K562 (cell line): ENCODE measurements around the gene PHYKPL. TPM values are rescaled to one million over a fixed set of nuclear protein-coding genes. Genes with fewer than 3 reads are reported as not detected.

Experiments used
- CEBPB ChIP-seq: fragments of 450-650 bp; IDR thresholded peaks from 2 replicates; pipeline ENCODE4 v1.6.1; 2016; ENCODE audit warnings: missing genetic modification characterization, missing compliant biosample characterization
- DEAF1 ChIP-seq: fragments of 450-650 bp; formaldehyde crosslinking; IDR thresholded peaks from 2 replicates; pipeline ENCODE4 v1.4.0; 2020; ENCODE audit warnings: mild to moderate bottlenecking, moderate library complexity
- FOXJ3 ChIP-seq: sonication (generic); formaldehyde crosslinking; IDR thresholded peaks from 2 replicates; pipeline ENCODE4 v1.4.0; 2020; ENCODE audit warnings: mild to moderate bottlenecking, missing genetic modification reagents
- HINFP ChIP-seq: fragments of 450-650 bp; conservative IDR thresholded peaks from 2 replicates; pipeline ENCODE4 v1.6.1; 2016; ENCODE audit warnings: missing genetic modification characterization, low read depth, mild to moderate bottlenecking, control low read depth, missing compliant biosample characterization
- HNRNPK ChIP-seq: fragments of 200-400 bp; formaldehyde crosslinking; IDR thresholded peaks from one replicate; pipeline ENCODE4 v1.6.1; 2018; ENCODE audit warnings: mild to moderate bottlenecking, low read depth, low read length; ENCODE audit not compliant: poor library complexity, severe bottlenecking
- JUN ChIP-seq, 2 experiments: sonication (generic) in 1 of 2; formaldehyde crosslinking in 1 of 2; IDR thresholded peaks; 2 replicates each; pipeline versions ENCODE4 v1.6.1 to v1.8.0; 2012 to 2022; ENCODE audit warnings: borderline replicate concordance in 2 of 2, mild to moderate bottlenecking in 2 of 2, improper control_type of control experiment in 1 of 2, low read depth in 1 of 2, low read length in 1 of 2, missing genetic modification reagents in 1 of 2
- KDM4B ChIP-seq, 2 experiments: fragments of 450-650 bp in 1 of 2; sonication (generic) in 1 of 2; IDR thresholded peaks; 2 replicates each; pipeline ENCODE4 v1.6.1; 2016 to 2017; ENCODE audit warnings: borderline replicate concordance in 2 of 2, antibody characterized with exemption in 1 of 2, low read depth in 1 of 2, mild to moderate bottlenecking in 1 of 2
- MCM5 ChIP-seq: fragments of 450-650 bp; IDR thresholded peaks from 2 replicates; pipeline ENCODE4 v1.6.1; 2016; ENCODE audit warnings: low read depth
- MEIS2 ChIP-seq: fragments of 450-650 bp; IDR thresholded peaks from 2 replicates; pipeline ENCODE4 v1.6.1; 2014; ENCODE audit warnings: mild to moderate bottlenecking; ENCODE audit not compliant: partially characterized antibody
- PHB ChIP-seq: fragments of 250-450 bp; sonication (Bioruptor Pico); IDR thresholded peaks from 2 replicates; pipeline ENCODE4 v1.5.0; 2021
- POLR3A ChIP-seq: IDR thresholded peaks from 2 replicates; pipeline ENCODE4 v1.6.1; 2011; ENCODE audit warnings: borderline replicate concordance, mild to moderate bottlenecking, moderate library complexity; ENCODE audit not compliant: insufficient read length, insufficient read depth; ENCODE audit errors: extremely low read depth
- PYGO2 ChIP-seq: fragments of 450-650 bp; IDR thresholded peaks from 2 replicates; pipeline ENCODE4 v1.6.1; 2016; ENCODE audit warnings: mild to moderate bottlenecking, missing genetic modification characterization, moderate library complexity, missing compliant biosample characterization
- RBM17 ChIP-seq: fragments of 200-400 bp; formaldehyde crosslinking; IDR thresholded peaks from 2 replicates; pipeline ENCODE4 v1.6.1; 2017; ENCODE audit warnings: low read depth, mild to moderate bottlenecking, low read length, borderline replicate concordance
- TFAP4 ChIP-seq: sonication (generic); formaldehyde crosslinking; IDR thresholded peaks from 2 replicates; pipeline ENCODE4 v1.8.0; 2022; ENCODE audit warnings: missing genetic modification reagents, mild to moderate bottlenecking, moderate library complexity, borderline replicate concordance
- THAP7 ChIP-seq: fragments of 250-450 bp; sonication (Bioruptor Pico); IDR thresholded peaks from 2 replicates; pipeline ENCODE4 v1.5.0; 2021
- TRIM28 ChIP-seq: fragments of 450-650 bp; IDR thresholded peaks from 2 replicates; pipeline ENCODE4 v1.6.1; 2017
- VEZF1 ChIP-seq: fragments of 200-800 bp; sonication (Bioruptor generic); IDR thresholded peaks from 2 replicates; pipeline ENCODE4 v1.6.1; 2017; ENCODE audit warnings: missing genetic modification characterization, missing compliant biosample characterization
- ZBTB17 ChIP-seq: fragments of 450-650 bp; formaldehyde crosslinking; IDR thresholded peaks from 2 replicates; pipeline ENCODE4 v1.4.0; 2020; ENCODE audit warnings: mild to moderate bottlenecking
- ZNF780A ChIP-seq: fragments of 250-450 bp; sonication (Bioruptor Pico); IDR thresholded peaks from 2 replicates; pipeline ENCODE4 v1.5.0; 2021; ENCODE audit warnings: mild to moderate bottlenecking
- polyA plus RNA-seq, 8 experiments: library from polyadenylated mRNA; depleted of rRNA in 4 of 8; stranded (reverse) in 5 of 8; unstranded in 3 of 8; fragments of >200 nt; fragmentation: Nextera tagmentation in 2 of 8; fragmentation: Illumina TruSeq in 1 of 8; extraction: Ambion mirVana in 2 of 8; extraction: Trizol in 1 of 8; gene quantifications; 2 replicates each; pipeline versions ENCODE4 v1.2.1 to v1.2.3, GENCODE V29; 2011 to 2014; ENCODE audit warnings: inconsistent platforms in 1 of 8, missing spikeins in 1 of 8
- total RNA-seq, 7 experiments: library from RNA; depleted of rRNA in 6 of 7; stranded (reverse); fragments of >200 nt in 6 of 7; fragmentation: Illumina TruSeq in 2 of 7; extraction: Trizol in 2 of 7; gene quantifications; 2 replicates each; pipeline versions ENCODE4 v1.2.1 to v1.2.3, GENCODE V29; 2011 to 2021; ENCODE audit warnings: low replicate concordance in 1 of 7
- TF ChIP-seq, protein P1 (sequence below), 2 experiments: fragments of 250-450 bp in 1 of 2; fragments of 450-650 bp in 1 of 2; sonication (Bioruptor Pico) in 1 of 2; IDR thresholded peaks; 2 replicates each; pipeline versions ENCODE4 v1.6.1 to v1.8.0; 2016 to 2021; ENCODE audit warnings: mild to moderate bottlenecking in 2 of 2, moderate library complexity in 2 of 2, missing compliant biosample characterization in 1 of 2, missing genetic modification characterization in 1 of 2

PHYKPL gene
- total and polyA plus RNA-seq, 9 of the 15 experiments (the other 6 are each of a cell fraction or from before 2014, with no cell fraction given), result 4.7 to 34.7 (median 18.6) TPM

- TF ChIP-seq KDM4B (IDR thresholded peaks at IDR 0.05; ENCODE audit: borderline replicate concordance in 2 of 2, low read depth in 1 of 2), result no peak
- TF ChIP-seq TFAP4 (CRISPR knock-in tag), result peak; percentile 54; the same call in 1 of the 2 replicates
- 0 out of 2 replicates have a peak, but pooled peaks have one; percentile 32 for TF ChIP-seq JUN (IDR thresholded peaks at IDR 0.05; ENCODE audit: borderline replicate concordance, low read depth, low read length)
- TF ChIP-seq JUN (CRISPR knock-in tag; IDR thresholded peaks at IDR 0.05; ENCODE audit: borderline replicate concordance), result no peak
- TF ChIP-seq POLR3A, result no peak
- TF ChIP-seq ZBTB17, result no peak
- TF ChIP-seq ZNF780A (CRISPR knock-in tag), result no peak
- no peak for TF ChIP-seq FOXJ3 (CRISPR knock-in tag)
- TF ChIP-seq TRIM28, result no peak
- no peak for TF ChIP-seq VEZF1 (CRISPR knock-in tag)
- TF ChIP-seq CEBPB, result 0 out of 2 replicates have a peak, but pooled peaks have one; percentile 46
- TF ChIP-seq HINFP, result no peak
- TF ChIP-seq DEAF1, result no peak
- no peak for TF ChIP-seq MEIS2
- TF ChIP-seq PYGO2 (tag), result no peak
- no peak for TF ChIP-seq MCM5
- TF ChIP-seq PHB (CRISPR knock-in tag), result no peak
- TF ChIP-seq THAP7 (CRISPR knock-in tag), result no peak
- TF ChIP-seq RBM17, result no peak
- TF ChIP-seq, protein P1, sequence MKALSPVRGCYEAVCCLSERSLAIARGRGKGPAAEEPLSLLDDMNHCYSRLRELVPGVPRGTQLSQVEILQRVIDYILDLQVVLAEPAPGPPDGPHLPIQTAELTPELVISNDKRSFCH (CRISPR knock-in tag; IDR thresholded peaks at IDR 0.05), result no peak
- TF ChIP-seq, protein P1 (tag; IDR thresholded peaks at IDR 0.05), result no peak
- no peak for TF ChIP-seq HNRNPK
Measured at GRCh38 chr5:178230879-178231538, 1.6 kb downstream of the PHYKPL start (continued).
